WERI-Rb-1 (cell line): ENCODE measurements around the gene CFAP298.
"Not testable (repeated sequence)": the region's sequence is repeated elsewhere in the genome, so short reads cannot be mapped to it uniquely, and the experiment has no call there.

Source experiments
- DNase-seq: peaks from one replicate; pipeline ENCODE4 v3.0.0-alpha.2; 2020
- H3K27ac ChIP-seq: fragments of 250-450 bp; sonication (Bioruptor Pico); 2 replicates; pipeline ENCODE4 v1.5.1; 2020; ENCODE audit warnings: mild to moderate bottlenecking, moderate library complexity
- H3K27me3 ChIP-seq: fragments of 250-450 bp; sonication (Bioruptor Pico); 2 replicates; pipeline ENCODE4 v1.5.1; 2021; ENCODE audit warnings: mild to moderate bottlenecking, low read depth, moderate library complexity; ENCODE audit not compliant: insufficient read depth, severe bottlenecking
- H3K36me3 ChIP-seq: fragments of 250-450 bp; sonication (Bioruptor Pico); 2 replicates; pipeline ENCODE4 v1.5.1; 2020; ENCODE audit warnings: mild to moderate bottlenecking, moderate library complexity
- H3K4me3 ChIP-seq: 2 replicates; pipeline ENCODE4 v1.5.1; 2011; ENCODE audit warnings: low read depth, mild to moderate bottlenecking, control low read depth, low read length
- H3K9me3 ChIP-seq: fragments of 250-450 bp; sonication (Bioruptor Pico); 2 replicates; pipeline ENCODE4 v1.5.1; 2021; ENCODE audit warnings: mild to moderate bottlenecking, moderate library complexity; ENCODE audit not compliant: severe bottlenecking
- TF ChIP-seq, protein P1 (sequence below): IDR thresholded peaks from 2 replicates; pipeline ENCODE4 v1.5.1; 2011; ENCODE audit warnings: low read depth, mild to moderate bottlenecking, control low read depth, inconsistent platforms, low read length

Gene CFAP298

DNA sequence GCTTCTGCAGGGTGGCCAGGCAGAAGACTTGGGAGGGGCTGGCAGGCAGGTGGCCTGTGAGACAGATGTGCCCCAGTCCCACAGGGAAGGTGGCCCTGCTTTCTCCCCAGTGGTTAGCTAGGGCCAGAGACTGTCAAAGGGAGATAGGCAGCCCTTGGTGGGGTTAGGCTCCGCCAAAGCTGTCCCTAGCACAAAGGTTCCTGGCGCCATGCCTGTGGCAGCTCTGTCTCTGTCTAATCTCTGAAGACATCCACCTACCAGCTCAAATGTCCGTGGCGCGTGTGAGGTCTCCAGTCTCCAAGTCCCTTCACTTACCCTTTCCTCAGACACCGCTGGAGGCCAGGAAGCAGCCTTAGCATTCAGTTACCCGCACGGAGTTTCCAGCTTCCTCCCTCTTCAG lies 44.6 kb downstream of the CFAP298 start:
- Histone ChIP-seq H3K4me3 (no peak overlapping the region), H3K9me3 (peaks cover 3% of the 10 kb centered on the region), H3K36me3 (no peaks in the 10 kb centered on the region), H3K27ac (no peak overlapping the region), H3K27me3 (no peaks in the 10 kb centered on the region)
- no peak for DNase-seq
- TF ChIP-seq, protein P1, sequence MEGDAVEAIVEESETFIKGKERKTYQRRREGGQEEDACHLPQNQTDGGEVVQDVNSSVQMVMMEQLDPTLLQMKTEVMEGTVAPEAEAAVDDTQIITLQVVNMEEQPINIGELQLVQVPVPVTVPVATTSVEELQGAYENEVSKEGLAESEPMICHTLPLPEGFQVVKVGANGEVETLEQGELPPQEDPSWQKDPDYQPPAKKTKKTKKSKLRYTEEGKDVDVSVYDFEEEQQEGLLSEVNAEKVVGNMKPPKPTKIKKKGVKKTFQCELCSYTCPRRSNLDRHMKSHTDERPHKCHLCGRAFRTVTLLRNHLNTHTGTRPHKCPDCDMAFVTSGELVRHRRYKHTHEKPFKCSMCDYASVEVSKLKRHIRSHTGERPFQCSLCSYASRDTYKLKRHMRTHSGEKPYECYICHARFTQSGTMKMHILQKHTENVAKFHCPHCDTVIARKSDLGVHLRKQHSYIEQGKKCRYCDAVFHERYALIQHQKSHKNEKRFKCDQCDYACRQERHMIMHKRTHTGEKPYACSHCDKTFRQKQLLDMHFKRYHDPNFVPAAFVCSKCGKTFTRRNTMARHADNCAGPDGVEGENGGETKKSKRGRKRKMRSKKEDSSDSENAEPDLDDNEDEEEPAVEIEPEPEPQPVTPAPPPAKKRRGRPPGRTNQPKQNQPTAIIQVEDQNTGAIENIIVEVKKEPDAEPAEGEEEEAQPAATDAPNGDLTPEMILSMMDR: no peak

DNA sequence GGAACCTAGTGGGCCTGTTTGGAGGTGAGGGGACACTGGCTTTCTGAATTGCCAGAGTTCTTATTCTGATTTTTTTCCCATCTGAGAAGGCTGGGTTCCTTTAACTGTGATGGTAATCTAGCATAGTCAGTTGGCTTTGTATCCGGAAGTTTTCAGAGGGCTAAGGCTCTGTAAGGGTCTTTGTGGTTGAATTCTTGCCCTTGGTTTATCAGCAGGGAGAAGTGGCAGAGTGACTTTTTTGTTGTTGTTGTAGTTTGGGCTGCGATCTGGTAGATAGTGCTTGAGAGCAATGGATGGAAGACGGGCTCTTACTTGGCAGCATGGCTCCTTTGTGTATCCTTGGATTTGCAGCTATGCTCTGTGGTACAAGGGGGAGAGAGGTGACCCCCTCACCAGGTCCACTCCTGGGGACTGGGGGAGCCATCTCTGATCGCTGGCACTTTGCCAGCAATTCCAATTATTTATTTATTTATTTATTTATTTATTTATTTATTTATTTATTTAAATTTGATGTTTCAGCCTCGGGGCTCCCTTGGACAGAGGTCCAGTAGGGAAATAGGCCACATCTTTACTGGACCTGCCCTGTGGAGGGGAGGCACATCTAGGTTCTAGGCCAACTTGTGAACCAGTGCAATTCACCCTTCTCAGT lies 45.3 kb downstream of the CFAP298 start:
- no peaks in the 10 kb centered on the region for H3K27me3 ChIP-seq
- no peak overlapping the region for H3K27ac ChIP-seq
- no peaks in the 10 kb centered on the region for H3K36me3 ChIP-seq
- no peak overlapping the region for H3K4me3 ChIP-seq
- DNase-seq: no peak
- H3K9me3 ChIP-seq: peaks cover 3% of the 10 kb centered on the region
- TF ChIP-seq, protein P1: no peak

DNA sequence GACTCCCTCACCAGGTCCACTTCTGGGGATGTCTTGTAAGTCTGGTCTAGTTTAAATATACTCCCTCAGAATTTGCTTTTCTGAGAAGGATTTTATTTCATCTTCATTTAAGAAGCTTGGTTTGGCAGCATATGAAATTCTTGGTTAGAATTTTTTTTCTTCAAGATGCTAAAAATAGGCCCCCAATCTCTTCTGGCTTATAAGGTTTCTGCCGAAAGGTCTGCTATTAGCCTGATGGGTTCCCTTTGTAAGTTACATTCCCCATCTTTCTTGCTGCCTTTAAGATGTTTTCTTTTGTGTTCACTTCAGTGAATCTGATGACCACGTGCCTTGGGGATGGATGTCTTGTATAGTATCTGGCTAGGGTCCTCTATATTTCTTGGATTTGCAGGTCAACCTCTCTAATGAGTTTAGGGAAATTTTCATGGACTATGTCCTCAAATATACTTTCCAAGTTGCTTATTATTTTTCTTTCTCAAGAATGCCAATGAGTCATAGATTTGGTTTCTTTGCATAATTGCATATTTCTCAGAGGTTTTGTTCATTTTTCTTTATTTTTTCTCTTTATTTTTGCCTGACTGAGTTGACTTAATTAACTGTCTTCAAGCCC lies 46.2 kb downstream of the CFAP298 start:
- DNase-seq: no peak
- TF ChIP-seq, protein P1: no peak
- Histone ChIP-seq H3K27ac (no peak overlapping the region), H3K27me3 (no peaks in the 10 kb centered on the region), H3K36me3 (no peaks in the 10 kb centered on the region), H3K4me3 (no peak overlapping the region), H3K9me3 (peaks cover 3% of the 10 kb centered on the region)

DNA sequence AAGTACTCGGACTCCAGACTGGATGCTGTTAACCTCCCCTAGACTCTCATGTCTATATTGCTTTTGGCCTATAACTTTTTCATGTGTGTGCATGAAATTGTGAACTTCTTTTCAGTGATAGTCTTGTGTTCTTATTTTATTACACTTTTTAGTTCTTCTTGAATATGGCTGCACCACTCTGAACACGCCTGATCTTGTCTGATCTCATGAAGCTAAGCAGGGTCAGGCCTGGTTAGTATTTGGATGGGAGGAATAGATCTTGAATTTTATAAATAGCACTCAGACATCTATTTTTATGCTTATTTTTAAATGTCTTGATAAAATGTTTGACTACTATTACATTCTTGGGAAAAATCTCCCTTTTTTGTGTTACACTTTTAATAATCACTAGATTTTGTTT lies 49.3 kb downstream of the CFAP298 start:
- Histone ChIP-seq H3K36me3 (no peaks in the 10 kb centered on the region), H3K27me3 (no peaks in the 10 kb centered on the region), H3K9me3 (peaks cover 3% of the 10 kb centered on the region), H3K4me3 (no peak overlapping the region), H3K27ac (no peak overlapping the region)
- DNase-seq: no peak
- TF ChIP-seq, protein P1: no peak

DNA sequence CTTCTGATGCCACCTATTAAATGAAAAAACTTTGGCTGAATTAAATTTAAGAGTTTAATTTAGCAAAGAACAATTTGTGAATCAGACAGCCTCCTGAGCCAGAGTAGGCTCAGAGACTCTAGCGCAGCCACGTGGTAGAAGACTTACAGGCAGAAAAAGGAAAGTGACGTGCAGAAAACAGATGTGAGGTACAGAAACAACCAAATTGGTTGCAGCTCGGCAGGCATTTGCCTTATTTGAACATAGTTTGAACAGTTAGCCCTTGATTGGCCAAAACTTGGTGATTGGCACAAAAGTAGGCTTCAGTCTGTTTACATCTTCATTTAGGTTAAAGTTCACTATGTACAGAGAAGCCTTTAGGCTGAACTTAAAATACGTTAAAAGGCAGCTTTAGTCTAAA lies 49.8 kb downstream of the CFAP298 start:
- Histone ChIP-seq H3K9me3 (peaks cover 3% of the 10 kb centered on the region), H3K36me3 (no peaks in the 10 kb centered on the region), H3K27ac (no peak overlapping the region), H3K4me3 (no peak overlapping the region), H3K27me3 (no peaks in the 10 kb centered on the region)
- TF ChIP-seq, protein P1: 0 out of 2 replicates have a peak, but pooled peaks have one; percentile 5
- no peak for DNase-seq

DNA sequence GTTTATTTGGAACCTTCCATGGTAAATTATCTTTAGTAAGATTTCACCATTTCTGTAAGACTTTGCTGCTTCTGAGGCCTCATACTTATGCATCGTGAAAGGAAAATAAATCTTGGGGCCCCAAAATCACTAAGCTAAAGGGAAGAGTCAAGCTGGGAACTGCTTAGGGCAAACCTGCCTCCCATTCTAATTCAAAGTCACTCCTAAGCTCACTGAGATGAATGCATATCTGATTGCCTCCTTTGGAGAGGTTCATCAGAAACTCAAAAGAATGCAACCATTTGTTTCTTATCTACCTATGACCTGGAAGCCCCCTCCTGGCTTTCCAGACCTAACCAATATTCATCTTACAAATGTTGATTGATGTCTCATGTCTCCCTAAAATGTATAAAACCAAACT lies 50.7 kb downstream of the CFAP298 start:
- DNase-seq, H3K27ac ChIP-seq, H3K27me3 ChIP-seq, H3K36me3 ChIP-seq, H3K9me3 ChIP-seq, H3K4me3 ChIP-seq: not testable (repeated sequence)
